GM12892 (cell line): Measurements from ENCODE around the gene DPP6.

Experiments
- POLR2A ChIP-seq: IDR thresholded peaks from 2 replicates; pipeline ENCODE4 v1.6.1; 2011; ENCODE audit warnings: low read depth, low read length, control low read depth
- POLR2AphosphoS5 ChIP-seq: IDR thresholded peaks from 2 replicates; pipeline ENCODE4 v1.6.1; 2011; ENCODE audit warnings: low read depth, low read length, control low read depth
- TAF1 ChIP-seq: IDR thresholded peaks from 2 replicates; pipeline ENCODE4 v1.6.1; 2011; ENCODE audit warnings: low read depth, mild to moderate bottlenecking, control low read depth, low read length, borderline replicate concordance

DNA sequence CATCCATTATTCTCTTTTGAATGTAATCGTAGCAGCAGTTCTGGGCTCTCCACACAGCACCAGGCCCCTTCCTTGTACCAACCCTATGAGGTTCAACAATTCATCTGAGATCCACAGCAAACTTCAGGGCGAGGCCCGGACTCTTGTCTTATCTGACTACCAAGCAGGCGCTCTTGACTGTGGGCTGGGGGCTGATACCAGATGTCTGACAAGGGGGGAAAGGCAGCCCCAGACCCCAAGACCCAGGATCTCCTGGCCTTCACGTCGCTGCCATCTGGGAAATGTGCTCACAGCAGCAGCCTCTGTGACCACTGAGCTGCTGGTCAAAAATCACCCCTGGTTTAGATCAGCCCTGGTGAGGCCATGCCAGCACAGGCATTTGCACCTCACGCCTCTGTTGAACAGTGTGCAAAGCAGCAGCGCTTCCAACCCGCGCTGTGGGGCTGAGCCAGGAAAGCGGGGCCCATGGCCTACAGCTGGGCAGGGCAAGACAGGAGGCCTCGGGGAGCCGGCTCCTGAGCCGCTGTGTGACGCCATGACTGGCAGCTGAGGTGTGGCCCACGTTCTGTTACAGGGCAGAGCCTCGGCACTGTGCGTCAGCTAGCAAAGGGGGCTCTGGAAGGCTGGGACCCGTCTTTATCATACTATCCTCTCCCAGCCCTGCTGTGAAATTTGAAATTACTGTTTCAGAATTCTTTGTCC is 806.8 kb downstream of the DPP6 start:
- TF ChIP-seq POLR2A (no peak), POLR2AphosphoS5 (no peak), TAF1 (no peak)
